ENCODE results near the gene CHKA. TPM values are rescaled to one million over a fixed set of nuclear protein-coding genes. Genes with fewer than 3 reads are reported as not detected.

The CHKA gene
- total and polyA plus RNA-seq, 2 experiments from 2014 or later = 37.1 to 94.4 TPM

DNA sequence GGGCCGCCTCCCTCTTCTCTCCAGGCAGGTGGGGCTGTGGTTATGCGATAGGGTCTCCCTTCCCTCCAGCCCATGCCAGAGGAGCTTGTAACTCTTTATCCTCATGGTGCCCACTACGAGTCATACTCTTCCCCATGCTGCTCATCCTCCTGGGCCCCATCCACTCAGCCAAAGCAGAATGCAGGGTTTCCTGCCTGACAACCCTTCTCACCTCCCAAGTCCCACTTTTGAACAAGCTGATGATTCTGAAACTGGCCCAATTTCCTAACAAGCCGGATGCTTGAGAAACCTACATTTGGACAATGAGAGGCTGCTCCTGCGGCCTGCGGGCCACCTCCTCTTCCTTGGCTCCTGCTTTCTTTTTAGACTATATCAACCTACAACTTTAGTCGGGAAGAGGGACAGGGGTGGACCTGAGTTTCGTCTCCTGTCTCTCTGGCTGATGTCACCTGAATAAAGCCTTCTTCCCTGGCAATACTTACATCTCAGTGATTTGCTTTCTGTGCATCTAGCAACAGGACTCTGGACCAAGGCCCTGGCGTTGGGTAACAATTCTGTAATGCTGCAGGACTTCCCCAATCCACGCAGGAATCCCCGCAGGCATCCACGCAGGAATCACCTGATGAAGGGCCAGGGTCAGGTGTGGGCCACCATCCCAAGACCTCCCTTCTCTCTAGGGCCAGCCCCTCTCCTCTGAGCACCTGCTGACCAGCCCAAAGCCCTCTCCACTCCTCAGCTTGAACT is 92.2 kb downstream of the CHKA start:
- Mint-ChIP-seq H3K4me3 (peak overlapping the region; percentile 94), H3K9me3 (no peaks in the 10 kb centered on the region), H3K27me3 (ENCODE audit: insufficient read depth, low read depth, poor library complexity) (peaks cover 20% of the 10 kb centered on the region), H3K36me3 (ENCODE audit: low read depth) (peaks cover 10% of the 10 kb centered on the region), H3K27ac (peak overlapping the region; percentile 86), H3K4me1 (peaks cover 16% of the 10 kb centered on the region)
- no peak overlapping the region for H2AFZ ChIP-seq
- peaks cover 2% of the 10 kb centered on the region; the same call in 1 of the 2 replicates for H3K36me3 ChIP-seq (ENCODE audit: insufficient read depth)
- no peak for ATAC-seq
- no peak overlapping the region for H3K27ac ChIP-seq (ENCODE audit: low read depth)
- no peak for DNase-seq (ENCODE audit: low spot score)
- H3K9me2 ChIP-seq (ENCODE audit: insufficient read depth) = no peaks in the 10 kb centered on the region
- no peaks in the 10 kb centered on the region for H3F3A ChIP-seq (replicated peaks; ENCODE audit: low read depth)
- no peaks in the 10 kb centered on the region for H4K20me1 ChIP-seq (replicated peaks; ENCODE audit: insufficient read depth)
- peak overlapping the region; percentile 75; the same call in 1 of the 2 replicates for H3K4me2 ChIP-seq
- H3K4me3 ChIP-seq = no peak overlapping the region
- peaks cover 13% of the 10 kb centered on the region for H3K79me2 ChIP-seq (replicated peaks; ENCODE audit: insufficient read depth)
- H3K4me1 ChIP-seq (ENCODE audit: insufficient read depth) = peaks cover 3% of the 10 kb centered on the region; the same call in 1 of the 2 replicates
- no peaks in the 10 kb centered on the region for H3K27me3 ChIP-seq (ENCODE audit: insufficient read depth)
- TF ChIP-seq, protein P1, sequence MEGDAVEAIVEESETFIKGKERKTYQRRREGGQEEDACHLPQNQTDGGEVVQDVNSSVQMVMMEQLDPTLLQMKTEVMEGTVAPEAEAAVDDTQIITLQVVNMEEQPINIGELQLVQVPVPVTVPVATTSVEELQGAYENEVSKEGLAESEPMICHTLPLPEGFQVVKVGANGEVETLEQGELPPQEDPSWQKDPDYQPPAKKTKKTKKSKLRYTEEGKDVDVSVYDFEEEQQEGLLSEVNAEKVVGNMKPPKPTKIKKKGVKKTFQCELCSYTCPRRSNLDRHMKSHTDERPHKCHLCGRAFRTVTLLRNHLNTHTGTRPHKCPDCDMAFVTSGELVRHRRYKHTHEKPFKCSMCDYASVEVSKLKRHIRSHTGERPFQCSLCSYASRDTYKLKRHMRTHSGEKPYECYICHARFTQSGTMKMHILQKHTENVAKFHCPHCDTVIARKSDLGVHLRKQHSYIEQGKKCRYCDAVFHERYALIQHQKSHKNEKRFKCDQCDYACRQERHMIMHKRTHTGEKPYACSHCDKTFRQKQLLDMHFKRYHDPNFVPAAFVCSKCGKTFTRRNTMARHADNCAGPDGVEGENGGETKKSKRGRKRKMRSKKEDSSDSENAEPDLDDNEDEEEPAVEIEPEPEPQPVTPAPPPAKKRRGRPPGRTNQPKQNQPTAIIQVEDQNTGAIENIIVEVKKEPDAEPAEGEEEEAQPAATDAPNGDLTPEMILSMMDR (conservative IDR thresholded peaks at IDR 0.05; ENCODE audit: low read depth in 2 of 2) = 0 out of 4 replicates have a peak, but pooled peaks of 1 of the 2 experiments have one; percentile 9
- TF ChIP-seq, protein P2, sequence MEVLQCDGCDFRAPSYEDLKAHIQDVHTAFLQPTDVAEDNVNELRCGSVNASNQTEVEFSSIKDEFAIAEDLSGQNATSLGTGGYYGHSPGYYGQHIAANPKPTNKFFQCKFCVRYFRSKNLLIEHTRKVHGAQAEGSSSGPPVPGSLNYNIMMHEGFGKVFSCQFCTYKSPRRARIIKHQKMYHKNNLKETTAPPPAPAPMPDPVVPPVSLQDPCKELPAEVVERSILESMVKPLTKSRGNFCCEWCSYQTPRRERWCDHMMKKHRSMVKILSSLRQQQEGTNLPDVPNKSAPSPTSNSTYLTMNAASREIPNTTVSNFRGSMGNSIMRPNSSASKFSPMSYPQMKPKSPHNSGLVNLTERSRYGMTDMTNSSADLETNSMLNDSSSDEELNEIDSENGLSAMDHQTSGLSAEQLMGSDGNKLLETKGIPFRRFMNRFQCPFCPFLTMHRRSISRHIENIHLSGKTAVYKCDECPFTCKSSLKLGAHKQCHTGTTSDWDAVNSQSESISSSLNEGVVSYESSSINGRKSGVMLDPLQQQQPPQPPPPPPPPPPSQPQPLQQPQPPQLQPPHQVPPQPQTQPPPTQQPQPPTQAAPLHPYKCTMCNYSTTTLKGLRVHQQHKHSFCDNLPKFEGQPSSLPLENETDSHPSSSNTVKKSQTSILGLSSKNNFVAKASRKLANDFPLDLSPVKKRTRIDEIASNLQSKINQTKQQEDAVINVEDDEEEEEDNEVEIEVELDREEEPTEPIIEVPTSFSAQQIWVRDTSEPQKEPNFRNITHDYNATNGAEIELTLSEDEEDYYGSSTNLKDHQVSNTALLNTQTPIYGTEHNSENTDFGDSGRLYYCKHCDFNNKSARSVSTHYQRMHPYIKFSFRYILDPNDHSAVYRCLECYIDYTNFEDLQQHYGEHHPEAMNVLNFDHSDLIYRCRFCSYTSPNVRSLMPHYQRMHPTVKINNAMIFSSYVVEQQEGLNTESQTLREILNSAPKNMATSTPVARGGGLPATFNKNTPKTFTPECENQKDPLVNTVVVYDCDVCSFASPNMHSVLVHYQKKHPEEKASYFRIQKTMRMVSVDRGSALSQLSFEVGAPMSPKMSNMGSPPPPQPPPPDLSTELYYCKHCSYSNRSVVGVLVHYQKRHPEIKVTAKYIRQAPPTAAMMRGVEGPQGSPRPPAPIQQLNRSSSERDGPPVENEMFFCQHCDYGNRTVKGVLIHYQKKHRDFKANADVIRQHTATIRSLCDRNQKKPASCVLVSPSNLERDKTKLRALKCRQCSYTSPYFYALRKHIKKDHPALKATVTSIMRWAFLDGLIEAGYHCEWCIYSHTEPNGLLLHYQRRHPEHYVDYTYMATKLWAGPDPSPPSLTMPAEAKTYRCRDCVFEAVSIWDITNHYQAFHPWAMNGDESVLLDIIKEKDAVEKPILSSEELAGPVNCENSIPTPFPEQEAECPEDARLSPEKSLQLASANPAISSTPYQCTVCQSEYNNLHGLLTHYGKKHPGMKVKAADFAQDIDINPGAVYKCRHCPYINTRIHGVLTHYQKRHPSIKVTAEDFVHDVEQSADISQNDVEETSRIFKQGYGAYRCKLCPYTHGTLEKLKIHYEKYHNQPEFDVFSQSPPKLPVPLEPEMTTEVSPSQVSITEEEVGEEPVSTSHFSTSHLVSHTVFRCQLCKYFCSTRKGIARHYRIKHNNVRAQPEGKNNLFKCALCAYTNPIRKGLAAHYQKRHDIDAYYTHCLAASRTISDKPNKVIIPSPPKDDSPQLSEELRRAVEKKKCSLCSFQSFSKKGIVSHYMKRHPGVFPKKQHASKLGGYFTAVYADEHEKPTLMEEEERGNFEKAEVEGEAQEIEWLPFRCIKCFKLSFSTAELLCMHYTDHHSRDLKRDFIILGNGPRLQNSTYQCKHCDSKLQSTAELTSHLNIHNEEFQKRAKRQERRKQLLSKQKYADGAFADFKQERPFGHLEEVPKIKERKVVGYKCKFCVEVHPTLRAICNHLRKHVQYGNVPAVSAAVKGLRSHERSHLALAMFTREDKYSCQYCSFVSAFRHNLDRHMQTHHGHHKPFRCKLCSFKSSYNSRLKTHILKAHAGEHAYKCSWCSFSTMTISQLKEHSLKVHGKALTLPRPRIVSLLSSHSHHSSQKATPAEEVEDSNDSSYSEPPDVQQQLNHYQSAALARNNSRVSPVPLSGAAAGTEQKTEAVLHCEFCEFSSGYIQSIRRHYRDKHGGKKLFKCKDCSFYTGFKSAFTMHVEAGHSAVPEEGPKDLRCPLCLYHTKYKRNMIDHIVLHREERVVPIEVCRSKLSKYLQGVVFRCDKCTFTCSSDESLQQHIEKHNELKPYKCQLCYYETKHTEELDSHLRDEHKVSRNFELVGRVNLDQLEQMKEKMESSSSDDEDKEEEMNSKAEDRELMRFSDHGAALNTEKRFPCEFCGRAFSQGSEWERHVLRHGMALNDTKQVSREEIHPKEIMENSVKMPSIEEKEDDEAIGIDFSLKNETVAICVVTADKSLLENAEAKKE (CRISPR knock-in tag; IDR thresholded peaks at IDR 0.05) = no peak
